ENCODE results near the gene ZCCHC8. TPM values are rescaled to one million over a fixed set of nuclear protein-coding genes. Genes with fewer than 3 reads are reported as not detected.

ZCCHC8 gene
- total RNA-seq = 10 to 100 TPM; 35.2 to 37.6 TPM

DNA sequence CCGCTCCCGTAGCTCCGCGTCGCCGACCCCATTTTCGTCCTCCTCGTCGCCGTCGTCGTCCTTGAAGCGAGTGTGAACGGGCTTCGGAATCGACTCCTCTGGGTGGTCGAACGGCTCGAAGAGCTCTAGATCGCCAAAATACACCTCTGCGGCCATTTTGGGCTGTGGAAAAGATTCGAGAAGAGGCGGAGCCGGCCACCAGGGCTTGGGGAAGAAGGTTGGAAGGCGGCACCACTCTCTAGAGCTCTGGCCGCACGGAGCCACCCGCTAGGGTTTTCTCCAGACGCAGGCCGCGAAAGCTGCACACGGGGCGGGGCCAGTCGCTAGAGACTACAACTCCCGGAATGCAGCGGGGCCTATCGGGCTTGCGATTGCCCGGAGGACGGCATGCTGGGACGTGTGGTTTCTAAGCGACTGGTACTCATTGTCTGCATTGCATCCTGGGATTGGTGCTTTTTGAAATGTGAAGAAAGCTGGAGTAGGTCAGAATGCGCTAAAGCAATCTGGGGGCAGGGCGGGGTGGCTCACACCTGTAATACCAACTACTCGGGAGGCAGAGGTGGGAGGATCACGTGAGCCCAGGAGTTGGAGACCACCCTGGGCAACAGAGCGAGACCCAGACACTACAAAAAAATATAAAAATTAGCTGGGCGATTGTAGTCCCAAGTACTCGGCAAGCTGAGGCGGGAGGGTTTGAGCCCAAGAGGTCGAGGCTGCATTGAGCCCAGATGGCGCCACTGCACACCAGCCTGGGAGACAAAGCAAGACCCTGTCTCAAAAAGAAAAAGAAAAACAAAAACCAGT is at the start of gene ZCCHC8:
ZCCHC8 (minus strand) TSS at position 248 of the 804 bp plus-strand sequence; CDS start at position 156, 92 bp downstream.
- ChIA-PET CTCF (interaction anchor here (1.3 to 2.5 kb wide), 5 partner anchors 12 to 101 kb away, joined by 3 to 10 read pairs (median 3); partner anchors contain the start of genes KNTC1 and RSRC2), POLR2A (interaction anchor here (0.5 to 3.1 kb wide), 13 partner anchors 9 to 1285 kb away, joined by 3 to 48 read pairs (median 3); partner anchors contain the start of genes KNTC1 and RSRC2)

DNA sequence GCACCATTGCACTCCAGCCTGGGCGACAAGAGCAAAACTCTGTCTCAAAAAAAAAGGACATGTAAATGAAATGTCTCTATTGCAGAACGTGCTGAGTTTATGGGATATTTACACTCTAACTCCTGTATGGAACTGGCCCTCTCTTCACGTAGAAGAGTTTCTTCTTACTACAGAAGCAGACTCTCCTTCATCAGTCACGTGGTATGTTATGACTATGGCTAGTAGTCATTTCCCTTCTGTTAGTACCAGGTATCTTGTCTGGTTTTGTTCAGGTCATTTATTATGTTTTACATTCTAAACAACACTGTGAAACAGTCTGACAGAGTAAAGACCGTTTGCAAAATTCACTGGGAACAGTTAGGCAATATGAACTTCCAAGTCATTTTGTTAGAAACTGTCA is 46.6 kb upstream of the ZCCHC8 start:
- CTCF ChIA-PET = no interaction called here
- POLR2A ChIA-PET = interaction anchor here (0.9 kb wide), 1 partner anchor 10 kb away, joined by 3 read pairs; no protein-coding TSS in a partner anchor

DNA sequence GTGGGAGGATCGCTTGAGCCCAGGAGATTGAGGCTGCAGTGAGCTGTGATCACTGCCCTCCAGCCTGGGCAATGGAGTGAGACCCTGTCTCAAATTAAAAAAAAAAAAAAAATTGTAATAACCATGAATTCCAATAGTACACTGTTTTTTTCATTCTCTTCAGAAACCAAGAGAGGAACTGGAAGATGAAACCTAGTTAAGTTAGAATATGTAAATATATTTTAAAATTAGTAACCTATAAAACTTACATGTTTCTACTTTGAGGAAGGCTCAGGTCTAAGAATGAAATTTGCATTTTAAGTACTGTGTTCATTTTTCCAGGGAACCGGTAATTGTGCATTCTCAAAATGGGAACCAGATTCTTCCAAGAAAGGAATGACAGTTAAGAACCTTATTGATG is 45.1 kb upstream of the ZCCHC8 start:
- ChIA-PET CTCF (no interaction called here), POLR2A (interaction anchor here (1.0 kb wide), 1 partner anchor 19 kb away, joined by 3 read pairs; the partner anchor contains the start of genes KNTC1 and RSRC2)

DNA sequence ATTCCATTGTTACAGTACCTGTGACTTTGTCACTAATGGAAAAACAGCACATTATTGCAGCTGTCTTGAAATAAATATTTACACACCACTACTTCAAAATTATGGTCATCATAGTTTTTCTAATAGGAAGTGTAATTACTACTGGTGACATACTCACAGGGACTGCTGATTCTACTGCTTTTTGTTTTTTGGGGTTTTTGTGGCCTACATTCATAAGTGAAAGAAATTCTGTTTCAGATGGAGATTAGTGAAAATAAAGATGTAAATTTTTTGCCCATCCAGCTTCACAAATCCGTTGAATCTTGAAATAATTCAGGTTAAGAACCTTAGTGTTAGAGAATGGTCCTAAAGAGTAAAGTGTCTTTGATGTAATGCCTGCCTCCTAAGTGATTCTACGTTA is 43.8 kb upstream of the ZCCHC8 start:
- POLR2A ChIA-PET = no interaction called here
- CTCF ChIA-PET = no interaction called here

DNA sequence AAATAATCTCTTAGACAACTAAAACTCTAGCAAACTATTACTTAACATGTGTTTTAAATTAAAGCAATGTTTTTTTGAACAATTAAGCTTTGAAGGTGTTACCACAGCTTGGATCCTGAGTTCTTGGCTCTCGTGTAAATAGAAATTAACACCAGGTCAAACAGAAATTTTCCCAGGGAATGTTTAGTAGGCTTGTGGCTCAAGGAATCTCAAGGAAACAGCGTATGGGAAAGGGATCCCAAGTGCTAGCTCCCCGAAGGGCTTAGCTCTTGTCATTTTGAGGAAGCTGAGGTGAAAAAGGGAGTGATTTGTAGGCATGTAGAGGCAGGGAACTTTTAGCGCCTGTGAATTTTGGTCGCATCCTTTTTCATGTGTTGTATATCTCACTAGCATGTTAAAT is 37.8 kb upstream of the ZCCHC8 start:
- CTCF ChIA-PET = interaction anchor here (1.5 kb wide), 1 partner anchor 16 kb away, joined by 3 read pairs; no protein-coding TSS in a partner anchor
- POLR2A ChIA-PET = no interaction called here

DNA sequence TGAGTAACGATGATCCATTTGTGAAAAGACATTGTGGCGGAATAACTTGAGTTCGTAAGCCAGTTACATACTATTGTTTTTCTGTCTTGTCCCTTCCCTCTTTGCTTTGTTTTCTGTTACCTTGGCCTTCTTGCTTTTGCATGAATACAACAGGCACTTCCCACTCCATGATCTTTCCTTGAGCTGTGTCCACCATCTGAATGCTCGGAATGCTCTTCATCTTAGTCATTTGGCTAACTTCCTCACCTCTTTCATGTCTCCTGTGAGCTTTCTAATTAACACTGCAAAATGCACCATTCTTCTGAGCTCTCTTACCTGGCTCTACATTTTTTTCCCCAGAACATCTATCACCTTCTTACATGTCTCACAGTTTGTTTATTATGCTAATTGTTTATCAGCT is 36.3 kb upstream of the ZCCHC8 start:
- ChIA-PET CTCF (interaction anchor here (0.7 to 1.5 kb wide), 3 partner anchors 11 to 49 kb away, joined by 3 to 4 read pairs (median 3); no protein-coding TSS in a partner anchor), POLR2A (interaction anchor here (1.2 kb wide), 1 partner anchor 11 kb away, joined by 3 read pairs; no protein-coding TSS in a partner anchor)

DNA sequence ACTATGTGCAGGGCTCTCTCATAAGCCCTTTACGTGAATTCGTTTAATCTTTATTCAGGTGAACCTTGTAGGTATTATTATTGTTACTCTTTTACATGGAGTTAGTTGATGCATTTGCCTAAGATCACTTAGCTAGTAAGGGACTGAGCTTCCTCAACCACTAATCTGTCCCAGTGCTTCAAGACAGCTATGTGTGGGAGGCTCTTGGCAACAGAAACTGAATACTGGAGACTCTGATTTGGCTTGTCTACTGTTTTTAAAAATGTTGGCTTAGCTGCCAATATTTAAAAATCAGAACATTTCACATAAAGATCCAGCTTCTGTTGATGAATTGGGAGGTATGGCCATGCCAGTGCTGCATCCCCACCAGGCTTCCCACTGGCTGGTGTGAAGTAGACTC is 33.1 kb upstream of the ZCCHC8 start:
- ChIA-PET POLR2A (no interaction called here), CTCF (no interaction called here)

DNA sequence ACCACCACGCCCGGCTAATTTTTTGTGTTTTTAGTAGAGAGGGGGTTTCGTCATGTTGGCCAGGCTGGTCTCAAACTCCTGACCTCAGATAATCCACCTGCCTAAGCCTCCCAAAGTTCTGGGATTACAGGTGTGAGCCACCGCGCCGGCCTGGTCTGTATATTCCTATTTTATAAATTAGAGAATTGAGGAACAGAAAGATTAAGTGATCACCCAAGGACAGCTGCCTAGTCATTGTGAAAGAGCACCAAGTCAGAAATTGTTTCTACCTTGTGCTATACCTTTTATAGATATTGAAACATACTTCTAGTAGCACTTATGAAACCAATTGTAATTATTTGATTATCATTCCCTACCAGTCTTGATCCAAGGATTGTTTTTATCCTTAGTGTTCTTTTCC is 28.3 kb upstream of the ZCCHC8 start:
- ChIA-PET POLR2A (no interaction called here), CTCF (no interaction called here)

DNA sequence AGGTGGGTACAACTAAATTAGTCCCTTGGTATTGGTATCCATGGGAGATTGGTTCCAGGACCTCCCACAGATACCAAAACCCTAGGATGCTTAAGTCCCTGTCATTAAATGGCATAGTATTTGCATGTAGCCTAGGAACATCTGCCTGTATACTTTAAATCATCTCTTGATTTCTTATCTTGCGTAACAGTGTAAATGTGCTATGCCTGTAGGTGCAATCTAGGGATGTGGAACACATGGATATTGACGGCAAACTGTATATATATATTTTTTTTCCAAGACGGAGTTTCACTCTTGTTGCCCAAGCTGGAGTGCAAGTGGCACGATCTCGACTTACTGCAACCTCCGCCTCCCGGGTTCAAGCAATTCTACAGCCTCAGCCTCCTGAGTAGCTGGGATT is 27.9 kb upstream of the ZCCHC8 start:
- CTCF ChIA-PET = no interaction called here
- POLR2A ChIA-PET = interaction anchor here (1.1 to 4.2 kb wide), 2 partner anchors 26 to 29 kb away, joined by 4 to 48 read pairs; partner anchors contain the start of gene ZCCHC8

DNA sequence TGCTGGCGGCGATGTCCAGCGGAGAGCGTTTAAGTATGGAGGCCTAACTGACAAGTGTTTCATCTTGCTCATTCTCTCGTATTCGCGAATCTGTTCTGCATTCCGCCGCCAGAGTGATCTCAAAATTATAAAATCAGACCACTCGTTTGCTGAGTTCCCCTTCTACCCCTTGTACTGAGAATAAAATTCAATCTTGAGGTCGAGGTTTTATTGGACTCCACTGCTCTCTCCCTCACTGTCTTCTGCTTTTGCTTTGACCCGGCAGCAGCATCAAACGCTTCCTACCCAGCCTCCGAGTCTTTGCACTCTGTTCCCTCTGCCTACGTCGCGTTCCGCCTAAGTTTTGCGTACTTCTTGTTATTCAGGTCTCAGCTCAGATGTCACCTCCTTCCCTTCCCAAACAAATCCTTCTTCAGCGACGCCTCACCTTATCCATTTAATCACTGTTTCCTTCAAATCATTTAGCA is 26.8 kb upstream of the ZCCHC8 start:
- CTCF ChIA-PET = interaction anchor here (2.3 kb wide), 1 partner anchor 26 kb away, joined by 10 read pairs; the partner anchor contains the start of gene ZCCHC8
- POLR2A ChIA-PET = interaction anchor here (0.6 to 4.2 kb wide), 6 partner anchors 19 to 301 kb away, joined by 3 to 48 read pairs (median 4); partner anchors contain the start of gene ZCCHC8

DNA sequence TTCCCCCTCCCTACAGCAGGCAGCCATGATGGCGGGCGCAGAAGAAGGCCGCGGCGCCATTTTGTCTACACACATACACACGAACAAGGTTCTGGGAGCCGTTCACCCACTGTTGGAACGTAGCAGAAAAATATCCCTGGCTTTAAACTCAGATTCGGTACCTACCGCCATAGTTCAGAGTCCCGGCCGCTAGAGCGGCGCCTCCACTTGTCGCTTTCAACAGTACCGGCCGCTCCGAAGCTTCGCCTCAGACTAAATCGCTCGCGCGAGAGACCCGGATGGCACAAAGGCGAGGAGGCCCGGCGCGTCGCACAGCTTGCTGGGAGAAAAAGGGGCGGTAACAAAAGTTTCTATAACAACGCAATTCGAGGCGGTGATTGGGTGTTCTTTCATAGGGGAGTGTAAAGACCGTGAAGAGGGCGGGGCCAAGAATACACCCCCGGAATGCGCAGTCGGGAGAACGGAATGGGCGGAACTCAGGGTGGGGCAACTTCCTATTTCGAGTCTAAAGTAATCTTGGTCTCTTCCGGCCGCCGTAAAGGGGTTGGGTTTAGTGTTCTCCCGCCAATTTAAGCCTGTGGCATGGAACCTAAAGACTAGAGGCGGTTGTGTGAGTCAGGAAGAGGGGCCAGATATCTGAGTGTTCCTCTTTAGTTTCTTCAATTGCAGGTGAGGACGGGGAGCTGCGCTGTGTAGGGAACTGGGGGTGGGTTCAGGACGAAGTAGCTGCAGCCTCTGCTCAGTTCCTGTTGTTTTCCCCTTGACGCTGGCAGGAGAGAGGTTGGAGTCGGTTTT is 26.1 kb upstream of the ZCCHC8 start, which contains the start of the genes KNTC1 and RSRC2:
KNTC1 (plus strand) TSS at position 567 of the 795 bp plus-strand sequence. CDS start 2,815 bp downstream, outside the sequence.
RSRC2 (minus strand) TSS at position 254 of the 795 bp plus-strand sequence; CDS start at position 171, 83 bp downstream.
- CTCF ChIA-PET = interaction anchor here (2.3 kb wide), 1 partner anchor 26 kb away, joined by 10 read pairs; the partner anchor contains the start of gene ZCCHC8
- POLR2A ChIA-PET = interaction anchor here (0.6 to 4.2 kb wide), 8 partner anchors 15 to 301 kb away, joined by 3 to 48 read pairs (median 3); partner anchors contain the start of gene ZCCHC8

DNA sequence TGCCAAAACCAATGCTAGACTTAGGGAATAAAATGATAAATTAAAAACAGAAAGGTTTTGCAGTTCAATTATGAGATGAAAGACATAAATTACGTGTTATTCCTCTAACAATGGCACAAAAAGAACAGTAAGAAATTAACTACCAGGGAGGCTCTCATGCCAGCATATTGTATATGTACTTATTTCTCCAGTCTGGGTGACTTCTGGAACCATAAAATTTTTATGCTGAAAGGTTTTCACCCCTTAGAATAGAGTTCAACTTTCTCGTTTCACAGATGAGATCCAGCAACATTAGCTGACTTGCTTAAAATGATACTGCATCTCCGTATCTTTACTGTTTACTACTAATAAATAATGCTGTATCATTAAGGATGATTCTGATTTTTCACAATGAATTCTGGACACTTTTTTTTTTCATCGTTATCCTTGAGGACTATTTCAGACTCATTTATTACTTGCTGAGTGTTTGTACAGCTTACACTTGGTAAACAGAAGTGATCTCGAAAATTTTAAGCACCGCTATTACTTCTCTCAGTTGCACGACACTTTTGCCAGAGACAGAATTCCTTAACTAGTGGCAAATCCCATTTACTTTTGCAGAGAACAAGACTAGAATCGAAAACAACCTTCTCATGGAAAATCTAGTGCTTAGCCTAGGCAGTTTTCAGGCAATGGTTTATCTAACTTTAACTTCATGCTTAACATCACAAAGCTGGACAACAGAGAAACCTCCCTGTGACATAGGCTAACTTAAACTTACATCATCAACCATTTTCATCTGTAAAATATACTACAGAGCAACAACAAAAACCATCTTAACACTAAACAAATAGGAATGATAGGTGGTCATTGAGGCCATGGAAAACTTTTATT is 23.4 kb upstream of the ZCCHC8 start:
- CTCF ChIA-PET = interaction anchor here (0.6 to 1.2 kb wide), 2 partner anchors 16 kb away, joined by 3 read pairs; no protein-coding TSS in a partner anchor
- POLR2A ChIA-PET = interaction anchor here (0.8 kb wide), 1 partner anchor 20 kb away, joined by 3 read pairs; no protein-coding TSS in a partner anchor

DNA sequence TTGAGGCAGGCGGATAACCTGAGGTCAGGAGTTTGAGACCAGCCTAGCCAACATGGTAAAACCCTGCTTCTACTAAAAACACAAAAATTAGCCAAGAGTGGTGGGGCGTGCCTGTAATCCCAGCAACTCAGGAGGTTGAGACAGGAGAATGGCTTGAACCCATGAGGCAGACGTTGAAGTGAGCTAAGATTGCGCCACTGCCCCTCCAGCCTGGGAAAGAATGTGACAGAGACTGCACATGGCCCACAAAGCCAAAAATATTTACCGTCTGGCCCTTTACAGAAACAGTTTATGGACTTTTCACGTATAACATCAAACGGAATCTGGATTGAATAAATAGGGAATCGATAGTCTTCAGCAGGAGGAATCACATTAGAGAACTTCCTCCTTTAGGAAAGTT is 22.5 kb upstream of the ZCCHC8 start:
- ChIA-PET CTCF (interaction anchor here (1.2 kb wide), 1 partner anchor 15 kb away, joined by 3 read pairs; no protein-coding TSS in a partner anchor), POLR2A (interaction anchor here (0.8 kb wide), 1 partner anchor 19 kb away, joined by 3 read pairs; no protein-coding TSS in a partner anchor)

DNA sequence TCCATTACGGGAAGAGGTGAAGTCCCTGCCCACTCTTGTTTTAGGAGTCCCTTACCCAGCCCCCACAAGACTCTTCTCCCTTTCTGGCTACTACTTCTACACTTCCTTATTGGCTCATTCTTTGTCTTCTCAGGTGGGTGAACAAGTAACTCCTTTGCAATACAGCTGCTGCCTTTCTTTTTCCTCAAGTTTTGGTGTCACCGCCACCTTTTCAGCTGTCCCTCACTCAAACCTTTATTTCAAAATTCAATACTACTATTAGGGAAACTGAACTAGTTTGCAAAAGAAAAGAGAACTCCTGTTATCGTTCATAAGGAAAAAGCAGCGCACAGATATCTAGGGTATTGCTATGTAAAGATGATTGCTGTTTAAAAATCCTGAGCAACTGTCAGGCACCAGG is 19.9 kb upstream of the ZCCHC8 start:
- ChIA-PET POLR2A (interaction anchor here (0.7 to 1.0 kb wide), 3 partner anchors 19 to 254 kb away, joined by 3 to 5 read pairs (median 3); partner anchors contain the start of gene ZCCHC8), CTCF (no interaction called here)

DNA sequence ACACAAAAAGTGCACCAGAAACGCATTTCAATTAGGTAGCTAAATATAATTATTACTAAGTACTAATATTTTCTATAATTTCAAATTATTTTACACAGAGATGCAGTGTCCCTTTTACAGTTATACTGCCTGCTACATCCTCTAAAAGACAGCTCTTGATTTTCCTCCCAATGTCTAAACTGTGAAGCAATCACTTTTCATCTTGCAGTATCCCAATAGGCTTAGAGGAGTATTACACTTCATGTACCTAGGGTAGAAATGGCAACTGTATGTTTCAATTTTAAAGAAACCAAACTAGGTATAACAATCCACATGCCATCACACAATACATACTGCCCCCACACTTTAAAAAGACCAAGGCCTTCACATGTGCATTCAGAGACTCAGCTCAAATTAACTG is 18.7 kb upstream of the ZCCHC8 start:
- POLR2A ChIA-PET = interaction anchor here (0.6 to 1.0 kb wide), 2 partner anchors 18 to 104 kb away, joined by 3 read pairs; no protein-coding TSS in a partner anchor
- CTCF ChIA-PET = no interaction called here

DNA sequence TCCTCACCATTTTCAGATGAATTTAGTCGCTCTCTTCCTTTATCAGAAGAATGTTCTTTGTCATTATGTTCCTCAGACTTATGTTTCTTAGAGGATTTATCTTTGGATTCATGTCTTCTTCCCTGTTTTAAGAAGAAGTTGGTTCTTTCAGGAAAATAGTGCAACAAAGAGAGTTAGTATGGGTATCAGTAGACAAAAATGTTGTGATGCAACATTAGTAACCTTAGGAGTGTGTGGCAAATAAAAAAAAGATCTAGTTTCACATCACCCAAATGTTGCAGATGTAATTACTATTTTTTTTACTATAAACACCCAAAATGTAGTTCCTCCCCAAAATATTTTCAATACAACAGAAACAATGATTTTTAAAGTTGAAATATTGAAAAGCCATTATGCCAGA is 18.2 kb upstream of the ZCCHC8 start:
- ChIA-PET CTCF (interaction anchor here (0.6 kb wide), 1 partner anchor 23 kb away, joined by 5 read pairs; no protein-coding TSS in a partner anchor), POLR2A (no interaction called here)

DNA sequence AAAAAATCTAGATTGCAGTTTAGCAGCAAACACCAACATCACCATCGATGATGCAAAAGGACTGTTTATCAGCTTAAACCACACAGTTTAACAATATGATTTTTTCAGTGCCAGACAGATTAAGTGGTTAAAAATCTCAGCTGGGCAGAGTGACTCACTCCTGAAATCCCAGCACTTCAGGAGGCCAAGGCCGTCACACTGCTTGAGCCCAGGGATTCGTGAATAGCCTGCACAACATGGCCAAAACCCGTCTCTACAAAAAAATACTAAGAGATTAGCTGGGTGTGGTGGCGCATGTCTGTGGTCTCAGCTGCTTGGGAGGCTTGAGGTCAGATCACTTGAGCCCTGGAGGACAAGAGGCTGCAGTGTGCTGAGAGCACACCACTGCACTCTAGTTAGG is 17.1 kb upstream of the ZCCHC8 start:
- POLR2A ChIA-PET = no interaction called here
- CTCF ChIA-PET = interaction anchor here (0.6 to 1.1 kb wide), 2 partner anchors 13 to 106 kb away, joined by 4 to 5 read pairs; no protein-coding TSS in a partner anchor

Data from activated CD8-positive, alpha-beta memory T cell treated with anti-CD3 and anti-CD28 coated beads for 36 hours (primary cell).